Lung (tissue), 16 donors: Measurements from ENCODE around the gene FBXO42. TPM values are rescaled to one million over a fixed set of nuclear protein-coding genes. Genes with fewer than 3 reads are reported as not detected.

Experiments
- ATAC-seq: fragments of 200-7000 bp; cut with Tn5 transposase; one replicate; pipeline ENCODE4 v1.9.1; 2020; ENCODE audit warnings: moderate number of reproducible peaks; ENCODE audit not compliant: insufficient read depth, low FRiP score
- DNase-seq, 3 donors: peaks; one replicate each; pipeline ENCODE4 v3.0.0-alpha.2; 2013 to 2017
- H3K27ac ChIP-seq, 2 donors: one replicate each; pipeline ENCODE4 v1.5.1; 2013; ENCODE audit warnings: mild to moderate bottlenecking in 2 of 2, moderate library complexity in 2 of 2, control low read depth in 1 of 2, inconsistent platforms in 1 of 2, low read depth in 1 of 2, low read length in 1 of 2
- H3K27me3 ChIP-seq, 3 donors: one replicate each; pipeline ENCODE4 v1.5.1; 2013; ENCODE audit warnings: low read length in 2 of 3; ENCODE audit not compliant: control insufficient read depth in 3 of 3, insufficient read depth in 3 of 3
- H3K36me3 ChIP-seq, 4 donors: one replicate each; pipeline ENCODE4 v1.5.1; 2013; ENCODE audit warnings: low read length in 4 of 4, mild to moderate bottlenecking in 1 of 4, moderate library complexity in 1 of 4; ENCODE audit not compliant: control insufficient read depth in 4 of 4, insufficient read depth in 4 of 4
- H3K4me1 ChIP-seq, 5 donors: one replicate each; pipeline ENCODE4 v1.5.1; 2013; ENCODE audit warnings: low read length in 5 of 5, mild to moderate bottlenecking in 2 of 5, moderate library complexity in 1 of 5; ENCODE audit not compliant: control insufficient read depth in 5 of 5, insufficient read depth in 5 of 5
- H3K4me3 ChIP-seq: one replicate; pipeline ENCODE4 v1.5.1; 2013; ENCODE audit warnings: mild to moderate bottlenecking, control low read depth, moderate library complexity
- H3K9ac ChIP-seq, 2 donors: one replicate each; pipeline ENCODE4 v1.5.1; 2013; ENCODE audit warnings: low read length in 2 of 2, control low read depth in 1 of 2; ENCODE audit not compliant: insufficient read depth in 1 of 2
- H3K9me3 ChIP-seq, 4 donors: one replicate each; pipeline ENCODE4 v1.5.1; 2013; ENCODE audit warnings: low read length in 3 of 4, mild to moderate bottlenecking in 1 of 4, moderate library complexity in 1 of 4; ENCODE audit not compliant: control insufficient read depth in 4 of 4, insufficient read depth in 3 of 4
- CTCF ChIP-seq: IDR thresholded peaks from 2 replicates; pipeline ENCODE4 v1.5.1; 2012; ENCODE audit warnings: mild to moderate bottlenecking; ENCODE audit errors: control extremely low read depth, extremely low read depth
- WGBS, 2 donors: extraction: QIAGEN DNeasy Blood & Tissue Kit; methylation state at CpG; one replicate each; pipeline ENCODE4 v1.1.7; 2013; 5-methylcytosine and 5-hydroxymethylcytosine counted together
- long read RNA-seq, 5 donors: transcript quantifications; one replicate each; lab custom pipeline, GENCODE V29; 2026
- polyA plus RNA-seq, 2 donors: library from polyadenylated mRNA; stranded (reverse); fragments of 200-250 nt; gene quantifications; one replicate each; pipeline ENCODE4 v1.2.1, GENCODE V29; 2013
- total RNA-seq, 2 donors: library from RNA; depleted of rRNA in 1 of 2; stranded (reverse); fragments of >200 nt in 1 of 2; gene quantifications; one replicate each; pipeline ENCODE4 v1.2.1, GENCODE V29; 2014 to 2021
- donor health status: control.
- donor health status: control.
- donor health status: Bipolar disorder and iron deficiency.
- donor health status: healthy.
- donor health status: DM: yes; HTN: yes; CAD: no.

The FBXO42 gene
- total RNA-seq (10 to 100 TPM; 18.2 to 28.6 TPM), polyA plus RNA-seq (10 to 100 TPM in 1 of 2 donors, 1 to 10 TPM in 1; 7.3 to 11.5 TPM)
- long read RNA-seq, donor 1, full-length matches to known transcripts, result 10 of 10 reads
- long read RNA-seq, donor 1, partial matches to known transcripts, result 0 of 10 reads
- long read RNA-seq, donor 1, other reads (novel, unspliced or antisense), result 0 of 10 reads
- long read RNA-seq, donor 2, full-length matches to known transcripts, result 3 of 3 reads
- long read RNA-seq, donor 2, partial matches to known transcripts, result 0 of 3 reads
- long read RNA-seq, donor 2, other reads (novel, unspliced or antisense), result 0 of 3 reads
- long read RNA-seq, donor 3, full-length matches to known transcripts, result 2 of 2 reads
- long read RNA-seq, donor 3, partial matches to known transcripts, result 0 of 2 reads
- long read RNA-seq, donor 3, other reads (novel, unspliced or antisense), result 0 of 2 reads
- long read RNA-seq, donor 4, full-length matches to known transcripts, result 4 of 4 reads
- long read RNA-seq, donor 4, partial matches to known transcripts, result 0 of 4 reads
- long read RNA-seq, donor 4, other reads (novel, unspliced or antisense), result 0 of 4 reads
- long read RNA-seq, donor 5, full-length matches to known transcripts, result 6 of 6 reads
- long read RNA-seq, donor 5, partial matches to known transcripts, result 0 of 6 reads
- long read RNA-seq, donor 5, other reads (novel, unspliced or antisense), result 0 of 6 reads

GRCh38 chr1:16351994-16352841 lies at the start of gene FBXO42:
FBXO42 (minus strand) TSS chr1:16352480; CDS start chr1:16315418, 37,062 bp downstream.
- Histone ChIP-seq H3K4me1 (peaks cover 0 to 15% (median 6%) of the 10 kb centered on the region in 5 donors), H3K27ac (peak within 1 kb of the TSS; percentile 90 to 92), H3K9ac (peak within 1 kb of the TSS; percentile 91 to 93), H3K27me3 (no peaks in the 10 kb centered on the region), H3K9me3 (no peaks in the 10 kb centered on the region), H3K36me3 (peaks cover 0 to 5% (median 1%) of the 10 kb centered on the region in 4 donors), H3K4me3 (peak within 1 kb of the TSS; percentile 91)
- TF ChIP-seq CTCF, result peak; percentile 55
- WGBS, 2 donors, result 0 to 1% methylated on average over 71 to 81 of the region's 81 CpGs
- peak; percentile 95 for ATAC-seq
- peak; percentile 96 to 97 (median 97) for DNase-seq

GRCh38 chr1:16398371-16398953 lies 46.2 kb upstream of the FBXO42 start:
- DNase-seq (no peak), ATAC-seq (no peak)
- peaks cover 0 to 9% (median 0%) of the 10 kb centered on the region in 5 donors for H3K4me1 ChIP-seq
- H3K27ac ChIP-seq, result no peak overlapping the region
- peaks cover 0 to 2% (median 0%) of the 10 kb centered on the region in 4 donors for H3K9me3 ChIP-seq
- WGBS, 2 donors, result 96 to 97% methylated on average over 5 of the region's 5 CpGs
- TF ChIP-seq CTCF, result no peak
- H3K4me3 ChIP-seq, result no peak overlapping the region
- H3K9ac ChIP-seq, result no peak overlapping the region
- peaks cover 0 to 40% (median 11%) of the 10 kb centered on the region in 4 donors for H3K36me3 ChIP-seq
- H3K27me3 ChIP-seq, result no peaks in the 10 kb centered on the region

- peak overlapping the region in 1 of 2 donors; percentile 17 for H3K27ac ChIP-seq
- TF ChIP-seq CTCF, result no peak
- H3K4me3 ChIP-seq, result no peak overlapping the region
- ATAC-seq (no peak), DNase-seq (no peak)
- H3K9ac ChIP-seq, result no peak overlapping the region
- peaks cover 0 to 2% (median 0%) of the 10 kb centered on the region in 4 donors for H3K9me3 ChIP-seq
- WGBS, 2 donors, result 33 to 42% methylated on average over 5 of the region's 5 CpGs
- H3K36me3 ChIP-seq, result peaks cover 0 to 45% (median 12%) of the 10 kb centered on the region in 4 donors
- no peaks in the 10 kb centered on the region for H3K27me3 ChIP-seq
- peaks cover 0 to 21% (median 4%) of the 10 kb centered on the region in 5 donors for H3K4me1 ChIP-seq
Measured at GRCh38 chr1:16397120-16397519, 44.8 kb upstream of the FBXO42 start.
